GM21619 (cell line): ENCODE measurements around the gene TGFB1.
"Not testable (repeated sequence)": the region's sequence is repeated elsewhere in the genome, so short reads cannot be mapped to it uniquely, and the experiment has no call there.

Source experiments
- ATAC-seq: cut with Tn5 transposase; IDR thresholded peaks from one replicate; pipeline ENCODE4 v1.9.1; 2021; ENCODE audit not compliant: unreplicated experiment

The TGFB1 gene

GRCh38 chr19:41346916-41347315 is 6.8 kb downstream of the TGFB1 start:
- ATAC-seq: not testable (repeated sequence)

- ATAC-seq: no peak
Measured at GRCh38 chr19:41344162-41344561, 9.6 kb downstream of the TGFB1 start.

GRCh38 chr19:41341669-41342490 is 11.8 kb downstream of the TGFB1 start:
- no peak for ATAC-seq

GRCh38 chr19:41339936-41340335 is 13.8 kb downstream of the TGFB1 start:
- no peak for ATAC-seq

GRCh38 chr19:41335467-41335866 is 18.3 kb downstream of the TGFB1 start:
- ATAC-seq: no peak

GRCh38 chr19:41334793-41335192 is 18.9 kb downstream of the TGFB1 start:
- no peak for ATAC-seq

GRCh38 chr19:41332468-41332867 is 21.3 kb downstream of the TGFB1 start:
- ATAC-seq: no peak

- no peak for ATAC-seq
Measured at GRCh38 chr19:41332000-41332399, 21.7 kb downstream of the TGFB1 start.

- ATAC-seq: no peak
Measured at GRCh38 chr19:41330946-41331678, 22.6 kb downstream of the TGFB1 start.

GRCh38 chr19:41330481-41330880 is 23.2 kb downstream of the TGFB1 start:
- ATAC-seq: no peak

- no peak for ATAC-seq
Measured at GRCh38 chr19:41328842-41329225, 24.9 kb downstream of the TGFB1 start.

GRCh38 chr19:41328157-41328841 is 25.4 kb downstream of the TGFB1 start:
- peak; percentile 27 for ATAC-seq

- ATAC-seq: peak; percentile 42
Measured at GRCh38 chr19:41327576-41328156, 26.1 kb downstream of the TGFB1 start.

GRCh38 chr19:41327076-41327575 is 26.6 kb downstream of the TGFB1 start:
- ATAC-seq: no peak

GRCh38 chr19:41325947-41326706 is 27.6 kb downstream of the TGFB1 start:
- no peak for ATAC-seq

GRCh38 chr19:41325640-41325946 is 28.1 kb downstream of the TGFB1 start:
- no peak for ATAC-seq

- no peak for ATAC-seq
Measured at GRCh38 chr19:41324921-41325639, 28.6 kb downstream of the TGFB1 start.

- no peak for ATAC-seq
Measured at GRCh38 chr19:41324231-41324702, 29.5 kb downstream of the TGFB1 start.

GRCh38 chr19:41323430-41324125 is 30.1 kb downstream of the TGFB1 start:
- no peak for ATAC-seq
